Activated T-cell treated with anti-CD3 and anti-CD28 coated beads for 1 hour (primary cell): Measurements from ENCODE around the gene AIFM2.
"Not testable (repeated sequence)": the region's sequence is repeated elsewhere in the genome, so short reads cannot be mapped to it uniquely, and the experiment has no call there.

Experiments used
- DNase-seq: peaks from one replicate; pipeline ENCODE4 v3.0.0-alpha.2; 2020; ENCODE audit warnings: low read depth

The AIFM2 gene

DNA sequence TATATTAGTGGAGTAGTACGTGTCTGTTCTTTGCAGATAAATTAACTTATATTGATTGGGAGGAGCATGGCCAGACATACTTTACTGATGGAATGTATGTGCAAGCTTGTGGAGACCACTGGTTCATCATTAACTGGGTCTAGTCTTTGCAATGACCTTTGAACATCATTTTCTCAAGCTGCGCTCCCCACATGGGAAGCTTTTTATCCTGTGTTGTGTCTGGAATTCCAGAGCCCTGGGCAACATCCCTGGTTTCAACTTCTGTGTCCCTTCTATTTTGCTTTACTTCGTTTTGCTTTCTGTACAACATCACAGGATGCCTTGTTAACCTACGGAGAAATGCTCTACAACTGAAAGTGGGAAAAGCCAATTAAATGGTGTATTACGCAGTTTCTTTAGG is 41.7 kb downstream of the AIFM2 start:
- DNase-seq: no peak

DNA sequence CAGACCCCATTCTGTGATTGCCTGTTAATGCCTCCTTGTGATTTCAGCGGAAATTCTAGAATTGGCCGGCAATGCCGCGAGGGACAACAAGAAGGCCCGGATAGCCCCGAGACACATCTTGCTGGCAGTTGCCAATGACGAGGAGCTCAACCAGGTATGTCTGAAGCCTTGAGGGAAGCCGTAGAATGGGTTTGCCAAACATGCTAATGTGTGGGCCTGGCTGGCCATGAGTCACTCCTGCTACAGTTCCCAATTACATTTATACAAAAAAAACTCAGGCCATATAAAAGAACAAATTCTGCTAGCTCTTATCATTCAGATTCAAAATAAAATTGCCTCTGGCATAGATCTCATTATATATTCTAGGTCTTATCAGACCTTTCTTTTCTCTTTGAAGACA is 42.6 kb downstream of the AIFM2 start:
- no peak for DNase-seq

DNA sequence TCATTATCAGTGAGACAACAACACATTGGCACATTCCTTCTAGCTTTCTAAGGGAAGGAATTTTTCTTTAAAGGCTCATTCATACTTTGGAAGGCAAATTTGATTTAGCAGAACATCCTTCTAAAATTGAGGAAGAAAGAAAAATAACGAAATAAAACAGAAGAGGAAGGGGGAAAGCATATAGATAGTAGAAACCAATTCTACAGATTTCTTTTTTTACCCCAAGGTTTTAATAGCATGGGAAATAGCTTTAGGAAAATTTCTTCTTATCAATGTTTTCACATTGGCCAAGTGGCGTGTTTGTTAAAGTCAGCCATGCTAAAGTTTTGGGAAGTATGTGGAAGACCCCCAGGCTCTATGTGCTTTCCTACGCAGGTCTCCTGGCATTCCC is 44.3 kb downstream of the AIFM2 start:
- DNase-seq: no peak

DNA sequence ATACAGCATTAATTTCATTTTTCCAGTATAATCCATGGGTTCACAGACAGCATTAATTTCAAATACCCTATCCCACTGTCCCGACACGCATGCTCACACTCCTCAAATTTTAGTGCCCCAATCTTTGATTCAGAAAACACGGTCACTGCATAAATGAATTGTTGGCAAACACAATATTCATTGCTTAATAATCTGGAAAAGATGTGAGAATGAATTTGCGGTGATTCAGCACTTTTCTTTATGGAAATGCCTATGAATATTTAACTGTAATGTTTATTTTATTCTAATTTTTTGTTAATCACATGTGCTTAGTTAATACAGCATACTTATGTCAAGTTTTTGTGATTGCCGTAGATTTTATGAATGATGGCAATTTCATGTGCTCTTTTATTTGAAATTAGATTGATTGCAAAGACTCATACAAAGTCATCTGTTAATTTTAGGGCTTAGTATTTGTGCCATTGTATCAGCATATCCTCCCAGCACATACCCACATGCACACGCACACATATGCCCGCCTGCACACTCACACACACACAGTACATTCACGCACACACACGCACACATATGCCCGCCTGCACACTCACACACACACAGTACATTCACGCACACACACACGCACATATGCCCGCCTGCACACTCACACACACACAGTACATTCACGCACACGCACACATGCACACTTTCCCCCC is 44.9 kb downstream of the AIFM2 start:
- DNase-seq: no peak

DNA sequence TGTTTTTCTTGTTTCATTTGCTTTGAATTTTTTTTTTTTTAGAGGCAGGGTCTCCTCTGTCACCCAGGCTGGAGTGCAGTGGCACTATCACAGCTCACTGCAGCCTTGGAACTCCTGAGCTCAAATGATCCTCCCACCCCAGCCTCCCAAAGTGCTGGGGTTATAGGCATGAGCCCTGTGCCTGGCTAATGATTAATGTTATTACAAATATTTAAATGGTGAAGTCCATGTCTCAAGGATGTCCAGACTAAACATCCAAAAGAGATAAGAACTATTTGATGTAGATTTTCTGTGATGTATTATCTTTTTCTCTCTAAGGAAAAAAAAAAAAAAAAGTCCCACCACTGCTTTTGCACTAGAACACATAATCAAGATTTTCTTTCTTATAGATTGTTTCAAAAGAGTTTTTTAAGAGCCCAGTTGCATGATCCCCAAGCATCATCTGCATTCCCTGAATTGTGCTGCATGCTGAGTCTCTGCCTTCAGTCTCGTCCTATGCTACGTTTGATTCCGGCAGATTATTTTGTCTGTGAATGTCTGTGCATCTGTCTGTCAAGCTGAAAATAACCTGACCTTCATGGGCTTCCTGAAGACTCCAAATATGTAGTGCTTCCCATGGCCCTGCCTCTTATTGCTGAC is 46.5 kb downstream of the AIFM2 start:
- no peak for DNase-seq

DNA sequence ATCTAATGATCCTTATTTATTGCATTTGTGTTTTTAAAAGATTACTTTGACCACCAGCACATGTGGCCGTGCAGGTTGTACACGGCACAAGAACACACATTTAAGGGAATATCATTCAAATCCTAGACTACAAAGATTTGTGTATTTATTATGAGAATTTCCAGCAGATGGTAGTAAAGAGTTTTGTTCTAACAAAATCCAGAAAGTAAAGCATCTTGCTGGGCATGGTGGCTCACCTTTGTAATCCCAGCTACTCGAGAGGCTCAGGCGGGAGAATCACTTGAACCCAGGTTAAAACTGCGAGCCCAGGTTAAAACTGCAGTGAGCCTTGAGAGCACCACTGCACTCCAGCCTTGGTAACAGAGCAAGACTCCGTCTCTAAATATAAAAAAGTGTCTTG is 48.4 kb downstream of the AIFM2 start:
- no peak for DNase-seq

DNA sequence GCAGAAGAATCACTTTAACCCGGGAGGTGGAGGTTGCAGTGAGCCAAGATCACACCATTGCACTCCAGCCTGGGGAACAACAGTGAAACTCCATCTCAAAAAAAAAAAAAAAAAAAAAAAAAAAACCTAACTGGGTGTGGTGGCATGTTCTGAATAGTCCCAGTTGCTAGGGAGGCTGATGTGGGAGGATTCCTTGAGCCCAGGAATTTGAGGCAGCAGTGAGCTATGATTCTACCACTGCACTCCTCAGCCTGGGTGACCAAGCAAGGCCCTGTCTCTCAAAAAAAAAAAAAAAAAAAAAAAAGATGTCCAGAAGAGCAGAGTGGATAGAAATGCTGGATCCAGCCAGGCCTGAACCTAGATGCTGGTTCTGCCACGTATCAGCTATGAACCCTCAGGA is 51.8 kb downstream of the AIFM2 start:
- DNase-seq: not testable (repeated sequence)

DNA sequence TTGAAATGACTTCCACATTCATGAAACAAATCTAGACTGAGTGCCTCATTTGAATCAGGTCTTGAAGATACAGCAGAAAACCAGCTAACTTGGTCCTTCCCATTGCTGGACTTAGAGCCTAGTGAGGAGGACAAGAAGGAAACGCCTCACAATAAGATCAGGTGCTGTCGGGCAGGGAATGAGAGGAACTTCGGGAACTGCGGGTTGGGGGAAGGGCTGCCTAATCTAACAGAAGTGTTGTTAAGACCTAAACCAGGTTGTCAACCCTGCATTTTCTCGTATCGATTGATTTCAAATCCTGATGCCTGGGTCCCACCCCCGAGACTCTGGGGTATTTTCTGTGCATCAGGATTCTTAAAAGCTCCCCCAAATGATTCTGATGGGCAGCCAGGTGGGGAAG is 53.7 kb downstream of the AIFM2 start:
- no peak for DNase-seq

DNA sequence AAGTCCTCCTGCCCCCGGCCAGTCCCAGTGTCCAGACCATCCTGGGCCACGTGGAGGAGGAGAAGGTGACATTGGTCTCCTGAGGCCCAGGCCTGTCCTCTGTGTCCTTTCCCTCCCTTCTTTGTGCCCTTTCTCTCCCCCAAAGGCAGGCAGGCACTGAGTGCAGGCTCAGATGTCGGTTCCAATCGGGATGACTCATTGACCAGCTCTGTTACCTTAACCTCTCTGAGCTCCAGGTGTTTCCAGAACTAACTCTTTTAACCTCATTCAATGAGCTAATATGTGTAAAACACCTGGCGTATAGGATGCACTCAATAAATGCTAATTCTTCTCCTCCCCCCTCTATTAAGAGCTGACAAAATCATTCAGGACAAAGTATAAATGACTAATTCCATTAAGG is 54.3 kb downstream of the AIFM2 start:
- no peak for DNase-seq

DNA sequence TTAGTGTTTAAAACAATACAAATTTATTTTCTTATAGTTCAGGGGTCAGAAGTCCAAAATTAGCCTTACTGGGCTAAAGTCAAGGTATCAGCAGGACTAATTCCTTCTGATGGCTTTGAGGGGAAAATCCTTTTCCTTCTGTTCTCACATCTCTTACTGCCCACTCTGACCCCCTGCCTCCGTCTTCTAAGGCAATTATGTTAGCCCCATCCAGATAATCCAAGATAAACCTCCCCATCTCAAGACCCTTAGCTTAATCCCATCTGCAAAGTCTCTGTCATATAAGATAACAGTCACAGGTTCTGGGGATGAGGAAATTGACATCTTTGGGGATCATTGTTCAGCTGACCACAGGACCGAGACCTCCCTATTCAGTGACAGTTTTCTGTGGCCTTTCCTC is 57.7 kb downstream of the AIFM2 start:
- no peak for DNase-seq

DNA sequence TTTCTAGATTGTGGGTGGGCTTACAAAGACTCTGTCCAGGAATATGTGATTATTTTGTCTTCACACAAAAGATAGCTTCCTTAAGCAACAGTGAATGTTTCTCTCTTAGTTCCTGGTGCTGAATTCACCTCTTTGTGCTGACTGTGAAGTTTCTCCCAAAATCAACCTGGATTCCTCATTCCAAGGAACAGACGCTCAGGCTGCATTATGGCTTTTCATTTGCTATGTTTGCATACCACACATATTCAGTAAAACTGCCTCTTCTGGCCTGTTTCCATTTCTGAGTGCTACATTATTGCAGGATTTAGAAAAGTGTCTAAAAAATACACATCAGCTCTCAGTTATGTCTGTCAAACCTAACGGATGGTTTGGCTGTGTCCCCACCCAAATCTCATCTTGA is 58.5 kb downstream of the AIFM2 start:
- DNase-seq: no peak

DNA sequence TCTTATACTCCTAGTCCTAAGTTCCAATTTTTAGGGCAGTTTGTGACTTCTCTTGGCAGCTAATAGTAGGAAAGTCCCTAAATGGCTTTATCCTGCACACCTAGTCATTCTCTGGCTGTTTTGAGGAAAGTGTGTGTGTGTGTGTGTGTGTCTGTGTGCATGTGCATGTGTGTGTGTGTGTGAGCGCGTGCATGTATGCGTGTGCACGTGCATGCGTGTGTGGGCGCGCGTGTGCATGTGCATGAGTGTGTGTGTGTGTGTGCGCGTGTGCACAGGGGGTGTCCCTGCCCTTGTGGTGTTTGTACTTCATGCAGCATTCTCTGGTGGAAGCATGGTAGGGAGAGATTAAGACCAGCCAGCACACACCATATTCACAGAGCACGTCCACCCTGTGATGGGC is 61.8 kb downstream of the AIFM2 start:
- DNase-seq: no peak

DNA sequence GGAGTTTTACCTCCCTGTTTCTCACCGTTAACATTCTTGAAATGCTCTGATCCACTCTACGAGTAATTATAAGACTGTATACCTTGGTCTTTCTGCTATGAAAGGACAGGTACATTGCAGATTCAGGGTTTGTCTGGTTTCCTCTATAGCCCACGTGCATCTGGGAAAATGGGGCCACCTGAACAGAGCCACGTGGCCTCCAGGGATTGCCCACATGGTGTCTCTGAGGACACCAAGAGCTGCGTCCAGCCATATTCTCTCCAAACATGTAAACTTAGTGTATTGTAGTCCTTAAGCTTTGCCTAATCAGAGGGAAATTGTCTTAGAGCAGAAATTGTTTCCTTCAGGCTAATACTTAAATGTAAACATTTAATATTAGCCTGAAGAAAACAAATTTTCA is 63.3 kb downstream of the AIFM2 start:
- no peak for DNase-seq

DNA sequence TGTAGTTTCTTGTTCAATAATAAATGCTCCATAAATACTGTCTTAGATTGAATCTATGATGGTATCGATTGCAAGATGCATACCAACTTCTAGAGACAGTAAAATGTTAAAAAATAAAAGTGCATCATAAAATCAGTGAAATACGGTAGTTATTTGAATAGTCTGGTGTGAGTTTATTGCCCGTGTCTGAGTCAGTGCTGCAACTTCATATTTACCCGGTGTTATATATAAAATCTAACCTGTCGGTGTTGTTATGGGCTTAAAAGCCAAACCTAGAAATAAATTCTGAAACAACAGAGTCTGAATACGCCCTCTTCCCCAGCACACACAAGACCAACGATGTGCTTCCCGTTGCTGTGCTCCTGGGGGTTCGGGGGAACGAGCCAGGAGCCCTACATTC is 63.7 kb downstream of the AIFM2 start:
- DNase-seq: no peak

DNA sequence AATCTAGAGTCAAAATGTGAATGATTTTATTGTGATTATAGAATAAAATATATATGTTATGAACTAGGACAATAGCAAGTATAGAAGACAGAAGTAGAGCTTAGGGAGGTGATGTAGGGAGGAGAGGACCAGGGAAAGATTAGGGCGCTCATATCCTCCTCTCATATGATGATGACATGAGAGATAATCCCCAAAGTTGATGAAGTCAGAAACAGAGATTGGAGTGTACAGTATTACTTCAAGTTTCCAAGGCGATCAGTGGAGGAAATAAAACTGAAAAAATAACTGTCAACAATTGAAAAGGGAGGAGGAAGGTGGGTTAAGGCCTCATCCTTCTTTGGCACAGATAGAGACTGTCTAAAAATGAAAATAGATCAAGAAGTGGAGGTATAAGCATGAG is 65.0 kb downstream of the AIFM2 start:
- no peak for DNase-seq

DNA sequence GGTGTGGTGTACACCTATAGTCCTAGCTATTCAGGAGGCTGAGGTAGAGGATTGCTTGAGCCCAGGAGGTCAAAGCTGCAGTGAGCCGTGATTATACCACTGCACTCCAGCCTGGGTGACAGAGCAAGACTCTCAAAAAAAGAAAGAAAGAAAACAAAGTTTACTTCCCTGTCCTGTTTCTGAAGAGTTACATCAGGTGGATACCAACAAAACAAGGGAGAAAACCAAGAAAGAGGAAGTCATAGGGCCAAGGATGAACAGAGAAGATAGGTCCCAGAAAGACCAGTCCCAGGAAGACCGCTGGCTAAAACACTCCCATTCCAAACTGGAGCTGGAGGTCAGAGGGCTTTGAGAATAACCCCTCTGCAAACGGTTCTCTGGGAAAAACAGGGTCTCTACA is 66.4 kb downstream of the AIFM2 start:
- no peak for DNase-seq

DNA sequence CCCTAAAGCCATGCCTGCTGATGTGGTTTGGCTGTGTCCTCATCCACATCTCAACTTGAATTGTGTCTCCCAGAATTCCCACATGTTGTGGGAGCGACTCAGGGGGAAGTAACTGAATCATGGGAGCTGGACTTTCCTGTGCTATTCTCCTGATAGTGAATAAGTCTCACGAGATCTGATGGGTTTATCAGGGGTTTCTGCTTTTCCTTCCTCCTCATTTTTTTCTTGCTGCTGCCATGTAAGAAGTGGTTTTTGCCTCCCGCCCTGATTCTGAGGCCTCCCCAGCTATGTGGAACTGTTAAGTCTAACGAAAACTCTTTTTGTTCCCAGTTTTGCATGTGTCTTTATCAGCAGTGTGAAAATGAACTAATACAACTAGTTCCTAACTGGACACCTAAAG is 68.1 kb downstream of the AIFM2 start:
- DNase-seq: no peak

DNA sequence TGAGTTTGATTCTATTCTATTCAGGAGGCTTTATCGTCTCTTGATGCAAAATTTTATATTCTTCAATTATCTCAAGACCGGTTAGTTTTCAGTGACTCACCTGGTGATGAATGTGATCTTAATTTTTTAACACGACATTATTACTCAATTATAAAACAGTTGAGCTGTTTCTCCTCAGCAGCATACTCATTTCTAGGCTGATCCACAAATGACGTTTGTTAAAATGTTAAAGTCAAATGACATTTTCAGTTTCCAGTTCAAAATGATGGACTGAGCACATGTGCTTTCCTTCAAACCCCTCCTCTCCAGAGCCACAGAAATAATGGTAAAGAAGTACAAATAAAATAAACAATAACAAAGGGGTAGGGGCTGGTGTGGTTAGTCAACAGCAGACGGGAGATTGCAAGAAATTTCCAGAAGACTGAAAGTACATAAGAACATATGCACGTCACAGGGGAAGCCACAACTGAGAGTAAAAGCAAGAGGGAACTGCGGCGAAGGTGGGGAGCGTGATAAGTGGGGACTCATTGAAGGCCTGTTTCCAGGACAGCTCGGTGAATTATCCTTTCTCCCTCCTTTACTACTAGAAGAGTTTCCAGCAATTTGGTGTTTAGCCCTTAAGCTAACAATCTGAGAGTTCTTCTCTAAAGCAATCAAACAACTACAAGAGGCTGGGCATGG is 69.1 kb downstream of the AIFM2 start:
- DNase-seq: no peak
